K562 (cell line): Measurements from ENCODE around the gene DNM1. TPM values are rescaled to one million over a fixed set of nuclear protein-coding genes. Genes with fewer than 3 reads are reported as not detected.

Experiments used
- DMBX1 ChIP-seq: fragments of 250-450 bp; sonication (Bioruptor Pico); IDR thresholded peaks from 2 replicates; pipeline ENCODE4 v1.8.0; 2022; ENCODE audit warnings: inconsistent platforms, mild to moderate bottlenecking, moderate library complexity, borderline replicate concordance
- RAD21 ChIP-seq, 2 experiments: fragments of 250-450 bp in 1 of 2; fragments of 450-650 bp in 1 of 2; sonication (Bioruptor Pico) in 1 of 2; formaldehyde crosslinking in 1 of 2; IDR thresholded peaks in 1 of 2; conservative IDR thresholded peaks in 1 of 2; 2 replicates each; pipeline versions ENCODE4 v1.4.0 to v1.8.0; 2020 to 2022; ENCODE audit warnings: mild to moderate bottlenecking in 2 of 2, moderate library complexity in 1 of 2
- TBL1XR1 ChIP-seq, 2 experiments: IDR thresholded peaks; 2 replicates each; pipeline ENCODE4 v1.6.1; 2012; ENCODE audit warnings: improper control_type of control experiment in 2 of 2, low read length in 2 of 2, mild to moderate bottlenecking in 1 of 2
- ZNF75A ChIP-seq: fragments of 450-650 bp; formaldehyde crosslinking; IDR thresholded peaks from 2 replicates; pipeline ENCODE4 v1.4.0; 2020; ENCODE audit warnings: mild to moderate bottlenecking
- ZNF79 ChIP-seq: fragments of 250-450 bp; sonication (Bioruptor Pico); IDR thresholded peaks from 2 replicates; pipeline ENCODE4 v1.4.0; 2020; ENCODE audit warnings: low read depth, mild to moderate bottlenecking, moderate library complexity
- polyA plus RNA-seq, 8 experiments: library from polyadenylated mRNA; depleted of rRNA in 4 of 8; stranded (reverse) in 5 of 8; unstranded in 3 of 8; fragments of >200 nt; fragmentation: Nextera tagmentation in 2 of 8; fragmentation: Illumina TruSeq in 1 of 8; extraction: Ambion mirVana in 2 of 8; extraction: Trizol in 1 of 8; gene quantifications; 2 replicates each; pipeline versions ENCODE4 v1.2.1 to v1.2.3, GENCODE V29; 2011 to 2014; ENCODE audit warnings: inconsistent platforms in 1 of 8, missing spikeins in 1 of 8
- total RNA-seq, 7 experiments: library from RNA; depleted of rRNA in 6 of 7; stranded (reverse); fragments of >200 nt in 6 of 7; fragmentation: Illumina TruSeq in 2 of 7; extraction: Trizol in 2 of 7; gene quantifications; 2 replicates each; pipeline versions ENCODE4 v1.2.1 to v1.2.3, GENCODE V29; 2011 to 2021; ENCODE audit warnings: low replicate concordance in 1 of 7
- TF ChIP-seq, protein P1 (sequence below): fragments of 250-450 bp; sonication (Bioruptor Pico); IDR thresholded peaks from 2 replicates; pipeline ENCODE4 v1.8.0; 2022; ENCODE audit warnings: moderate library complexity, mild to moderate bottlenecking, inconsistent platforms
- TF ChIP-seq, protein P2 (sequence below): fragments of 250-450 bp; sonication (Bioruptor Pico); IDR thresholded peaks from 2 replicates; pipeline ENCODE4 v1.4.0; 2020; ENCODE audit warnings: mild to moderate bottlenecking, moderate library complexity, borderline replicate concordance

Gene DNM1
- total and polyA plus RNA-seq, 9 of the 15 experiments (the other 6 are each of a cell fraction or from before 2014, with no cell fraction given), result 0.39 to 23.1 (median 9.1) TPM

DNA sequence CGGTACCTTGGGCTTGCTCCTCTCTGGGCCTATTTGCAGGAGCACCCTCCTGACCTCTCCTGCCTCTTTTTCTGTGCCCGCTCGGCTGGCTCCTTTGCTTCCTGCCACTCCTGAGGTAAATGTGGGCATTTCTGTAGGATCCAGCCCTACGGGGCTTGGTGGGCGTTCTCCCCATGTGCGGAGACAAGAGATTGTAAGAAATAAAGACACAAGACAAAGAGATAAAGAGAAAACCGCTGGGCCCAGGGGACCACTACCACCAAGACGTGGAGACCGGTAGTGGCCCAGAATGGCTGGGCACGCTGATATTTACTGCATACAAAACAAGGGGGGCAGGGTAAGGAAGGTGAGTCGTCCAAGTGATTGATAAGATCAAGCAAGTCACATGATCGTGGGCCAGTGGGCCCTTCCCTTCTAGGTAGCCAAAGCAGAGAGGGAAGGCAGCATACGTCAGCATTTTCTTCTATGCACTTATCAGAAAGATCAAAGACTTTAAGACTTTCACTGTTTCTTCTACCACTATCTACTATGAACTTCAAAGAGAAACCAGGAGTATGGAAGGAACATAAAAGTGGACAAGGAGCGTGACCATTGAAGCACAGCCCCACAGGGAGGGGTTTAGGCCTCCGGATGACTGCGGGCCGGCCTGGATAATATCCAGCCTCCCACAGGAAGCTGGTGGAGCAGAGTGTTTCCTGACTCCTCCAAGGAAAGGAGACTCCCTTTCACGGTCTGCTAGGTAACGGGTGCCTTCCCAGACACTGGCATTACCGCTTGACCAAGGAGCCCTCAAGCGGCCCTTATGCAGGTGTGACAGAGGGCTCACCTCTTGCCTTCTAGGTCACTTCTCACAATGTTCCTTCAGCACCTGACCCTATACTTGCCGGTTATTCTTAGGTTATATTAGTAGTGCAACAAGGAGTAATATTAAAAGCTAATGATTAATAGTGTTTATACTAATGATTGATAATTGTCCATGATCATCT lies 76.2 kb downstream of the DNM1 start (continued):
- TF ChIP-seq ZNF75A (CRISPR knock-in tag), result 0 out of 2 replicates have a peak, but pooled peaks have one; percentile 51
- TF ChIP-seq DMBX1 (CRISPR knock-in tag), result peak; percentile 62
- TF ChIP-seq, protein P1, sequence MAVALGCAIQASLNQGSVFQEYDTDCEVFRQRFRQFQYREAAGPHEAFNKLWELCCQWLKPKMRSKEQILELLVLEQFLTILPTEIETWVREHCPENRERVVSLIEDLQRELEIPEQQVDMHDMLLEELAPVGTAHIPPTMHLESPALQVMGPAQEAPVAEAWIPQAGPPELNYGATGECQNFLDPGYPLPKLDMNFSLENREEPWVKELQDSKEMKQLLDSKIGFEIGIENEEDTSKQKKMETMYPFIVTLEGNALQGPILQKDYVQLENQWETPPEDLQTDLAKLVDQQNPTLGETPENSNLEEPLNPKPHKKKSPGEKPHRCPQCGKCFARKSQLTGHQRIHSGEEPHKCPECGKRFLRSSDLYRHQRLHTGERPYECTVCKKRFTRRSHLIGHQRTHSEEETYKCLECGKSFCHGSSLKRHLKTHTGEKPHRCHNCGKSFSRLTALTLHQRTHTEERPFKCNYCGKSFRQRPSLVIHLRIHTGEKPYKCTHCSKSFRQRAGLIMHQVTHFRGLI (CRISPR knock-in tag), result peak; percentile 29; the same call in 1 of the 2 replicates
- TF ChIP-seq, protein P2, sequence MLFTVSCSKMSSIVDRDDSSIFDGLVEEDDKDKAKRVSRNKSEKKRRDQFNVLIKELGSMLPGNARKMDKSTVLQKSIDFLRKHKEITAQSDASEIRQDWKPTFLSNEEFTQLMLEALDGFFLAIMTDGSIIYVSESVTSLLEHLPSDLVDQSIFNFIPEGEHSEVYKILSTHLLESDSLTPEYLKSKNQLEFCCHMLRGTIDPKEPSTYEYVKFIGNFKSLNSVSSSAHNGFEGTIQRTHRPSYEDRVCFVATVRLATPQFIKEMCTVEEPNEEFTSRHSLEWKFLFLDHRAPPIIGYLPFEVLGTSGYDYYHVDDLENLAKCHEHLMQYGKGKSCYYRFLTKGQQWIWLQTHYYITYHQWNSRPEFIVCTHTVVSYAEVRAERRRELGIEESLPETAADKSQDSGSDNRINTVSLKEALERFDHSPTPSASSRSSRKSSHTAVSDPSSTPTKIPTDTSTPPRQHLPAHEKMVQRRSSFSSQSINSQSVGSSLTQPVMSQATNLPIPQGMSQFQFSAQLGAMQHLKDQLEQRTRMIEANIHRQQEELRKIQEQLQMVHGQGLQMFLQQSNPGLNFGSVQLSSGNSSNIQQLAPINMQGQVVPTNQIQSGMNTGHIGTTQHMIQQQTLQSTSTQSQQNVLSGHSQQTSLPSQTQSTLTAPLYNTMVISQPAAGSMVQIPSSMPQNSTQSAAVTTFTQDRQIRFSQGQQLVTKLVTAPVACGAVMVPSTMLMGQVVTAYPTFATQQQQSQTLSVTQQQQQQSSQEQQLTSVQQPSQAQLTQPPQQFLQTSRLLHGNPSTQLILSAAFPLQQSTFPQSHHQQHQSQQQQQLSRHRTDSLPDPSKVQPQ, result peak; percentile 61; the same call in 1 of the 2 replicates
- 0 out of 4 replicates have a peak, but pooled peaks have one; percentile 2 to 21 for TF ChIP-seq RAD21 (CRISPR knock-in tag; conservative IDR thresholded peaks at IDR 0.05 in 1 of 2, IDR thresholded peaks at IDR 0.05 in 1 of 2)
- TF ChIP-seq ZNF79, result 0 out of 2 replicates have a peak, but pooled peaks have one; percentile 66
- peak in 1 of 2 experiments; percentile 36; a peak in 1 of 4 replicates for TF ChIP-seq TBL1XR1 (IDR thresholded peaks at IDR 0.05; ENCODE audit: low read length in 2 of 2)
- TF ChIP-seq, all 486 proteins: peak for 91; not testable (repeated sequence) for 395
